NCI-H226 (cell line): Measurements from ENCODE around the gene GLYATL1.

Experiments
- DNase-seq: peaks from one replicate; pipeline ENCODE4 v3.0.0-alpha.2; 2015

GLYATL1 gene

GRCh38 chr11:58927393-58928106, 11.7 kb upstream of the GLYATL1 start:
- no peak for DNase-seq

GRCh38 chr11:58928107-58928499, 11.2 kb upstream of the GLYATL1 start:
- DNase-seq: no peak

- DNase-seq: no peak
These were observed 10.6 kb upstream of the GLYATL1 start for GRCh38 chr11:58928691-58929090.

GRCh38 chr11:58930926-58931325, 8.4 kb upstream of the GLYATL1 start:
- no peak for DNase-seq

GRCh38 chr11:58933661-58934060, 5.6 kb upstream of the GLYATL1 start:
- DNase-seq: no peak

- no peak for DNase-seq
These were observed 4.3 kb upstream of the GLYATL1 start for GRCh38 chr11:58934945-58935513.

GRCh38 chr11:58938398-58938797, 890 bp upstream of the GLYATL1 start:
- DNase-seq: no peak

- no peak for DNase-seq
These were observed 740 bp downstream of the GLYATL1 start for GRCh38 chr11:58940028-58940427.

- no peak for DNase-seq
These were observed 2.5 kb downstream of the GLYATL1 start for GRCh38 chr11:58941838-58942237.

- DNase-seq: no peak
These were observed 6.4 kb downstream of the GLYATL1 start for GRCh38 chr11:58945663-58946062.

- no peak for DNase-seq
These were observed 9.9 kb downstream of the GLYATL1 start for GRCh38 chr11:58949184-58949583.

- no peak for DNase-seq
These were observed 18.6 kb downstream of the GLYATL1 start for GRCh38 chr11:58957922-58958321.

GRCh38 chr11:58958500-58958899, 19.2 kb downstream of the GLYATL1 start:
- no peak for DNase-seq

GRCh38 chr11:58963551-58964104, 24.3 kb downstream of the GLYATL1 start:
- DNase-seq: no peak

- no peak for DNase-seq
These were observed 26.1 kb downstream of the GLYATL1 start for GRCh38 chr11:58965246-58965985.

GRCh38 chr11:58968251-58968711, 29.0 kb downstream of the GLYATL1 start:
- DNase-seq: no peak

- DNase-seq: no peak
These were observed 38.2 kb downstream of the GLYATL1 start for GRCh38 chr11:58977470-58977869.

GRCh38 chr11:58979222-58979621, 39.9 kb downstream of the GLYATL1 start:
- no peak for DNase-seq

GRCh38 chr11:58980159-58980843, 41.0 kb downstream of the GLYATL1 start:
- no peak for DNase-seq

- no peak for DNase-seq
These were observed 53.2 kb downstream of the GLYATL1 start for GRCh38 chr11:58992489-58992888.

GRCh38 chr11:58994171-58994570, 54.9 kb downstream of the GLYATL1 start:
- no peak for DNase-seq

- no peak for DNase-seq
These were observed 59.4 kb downstream of the GLYATL1 start for GRCh38 chr11:58998480-58999290.
